GM19099 (cell line): Measurements from ENCODE around the gene LECT2.

Experiments
- POLR2A ChIP-seq: IDR thresholded peaks from 3 replicates; pipeline ENCODE4 v1.6.1; 2011; ENCODE audit warnings: low read depth; ENCODE audit not compliant: insufficient read length; ENCODE audit errors: extremely low read depth

Gene LECT2

GRCh38 chr5:135954899-135955298 lies at the start of gene LECT2:
TSS of gene LECT2 (minus strand) at chr5:135954983. CDS start at chr5:135954833, 150 bp downstream.
- no peak for TF ChIP-seq POLR2A

GRCh38 chr5:136004436-136004835 lies 49.7 kb upstream of the LECT2 start:
- no peak for TF ChIP-seq POLR2A

GRCh38 chr5:136001466-136001981 lies 46.7 kb upstream of the LECT2 start:
- TF ChIP-seq POLR2A: no peak

- TF ChIP-seq POLR2A: no peak
These were observed 46.1 kb upstream of the LECT2 start for GRCh38 chr5:136000932-136001331.

- no peak for TF ChIP-seq POLR2A
These were observed 45.4 kb upstream of the LECT2 start for GRCh38 chr5:136000147-136000546.

GRCh38 chr5:135999406-136000139 lies 44.8 kb upstream of the LECT2 start:
- TF ChIP-seq POLR2A: no peak

GRCh38 chr5:135998889-135999288 lies 44.1 kb upstream of the LECT2 start:
- no peak for TF ChIP-seq POLR2A

GRCh38 chr5:135997673-135998335 lies 43.0 kb upstream of the LECT2 start:
- no peak for TF ChIP-seq POLR2A

- TF ChIP-seq POLR2A: no peak
These were observed 41.8 kb upstream of the LECT2 start for GRCh38 chr5:135996611-135997010.

- no peak for TF ChIP-seq POLR2A
These were observed 41.2 kb upstream of the LECT2 start for GRCh38 chr5:135995976-135996375.

- TF ChIP-seq POLR2A: no peak
These were observed 39.3 kb upstream of the LECT2 start for GRCh38 chr5:135993880-135994636.

- TF ChIP-seq POLR2A: no peak
These were observed 38.6 kb upstream of the LECT2 start for GRCh38 chr5:135993335-135993879.

- no peak for TF ChIP-seq POLR2A
These were observed 36.6 kb upstream of the LECT2 start for GRCh38 chr5:135991429-135991828.

GRCh38 chr5:135990528-135991255 lies 35.9 kb upstream of the LECT2 start:
- TF ChIP-seq POLR2A: no peak
